HG02798 (cell line): Measurements from ENCODE around the gene CLCF1.

ENCODE experiments used
- ATAC-seq: cut with Tn5 transposase; IDR thresholded peaks from one replicate; pipeline ENCODE4 v1.9.1; 2021; ENCODE audit warnings: mild to moderate bottlenecking; ENCODE audit not compliant: unreplicated experiment, poor library complexity

CLCF1 gene

DNA sequence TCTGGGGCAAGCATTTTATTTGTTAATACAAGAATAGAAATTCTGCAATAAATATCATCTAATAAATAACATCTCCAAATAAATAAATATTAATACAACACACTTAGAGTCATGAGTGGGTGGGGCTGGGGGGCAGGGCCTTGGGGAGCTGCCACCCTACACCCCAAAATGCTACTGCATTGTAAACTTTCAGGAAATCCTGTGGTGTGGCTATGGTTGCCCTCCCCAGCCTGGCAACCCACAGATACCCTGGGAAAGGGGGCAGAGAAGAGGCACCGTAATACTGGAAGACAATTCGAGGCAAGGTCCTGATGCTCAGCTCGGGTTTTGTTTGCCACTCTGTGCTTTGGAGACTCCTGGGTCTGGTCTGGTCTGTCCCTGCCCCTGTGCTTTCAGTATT lies 9.2 kb downstream of the CLCF1 start:
- ATAC-seq: no peak

- ATAC-seq: no peak
Measured at GRCh38 chr11:67357831-67358670, 15.3 kb downstream of the CLCF1 start.

- no peak for ATAC-seq
Measured at GRCh38 chr11:67356864-67357561, 16.4 kb downstream of the CLCF1 start.

GRCh38 chr11:67356387-67356863 lies 17.0 kb downstream of the CLCF1 start:
- no peak for ATAC-seq

DNA sequence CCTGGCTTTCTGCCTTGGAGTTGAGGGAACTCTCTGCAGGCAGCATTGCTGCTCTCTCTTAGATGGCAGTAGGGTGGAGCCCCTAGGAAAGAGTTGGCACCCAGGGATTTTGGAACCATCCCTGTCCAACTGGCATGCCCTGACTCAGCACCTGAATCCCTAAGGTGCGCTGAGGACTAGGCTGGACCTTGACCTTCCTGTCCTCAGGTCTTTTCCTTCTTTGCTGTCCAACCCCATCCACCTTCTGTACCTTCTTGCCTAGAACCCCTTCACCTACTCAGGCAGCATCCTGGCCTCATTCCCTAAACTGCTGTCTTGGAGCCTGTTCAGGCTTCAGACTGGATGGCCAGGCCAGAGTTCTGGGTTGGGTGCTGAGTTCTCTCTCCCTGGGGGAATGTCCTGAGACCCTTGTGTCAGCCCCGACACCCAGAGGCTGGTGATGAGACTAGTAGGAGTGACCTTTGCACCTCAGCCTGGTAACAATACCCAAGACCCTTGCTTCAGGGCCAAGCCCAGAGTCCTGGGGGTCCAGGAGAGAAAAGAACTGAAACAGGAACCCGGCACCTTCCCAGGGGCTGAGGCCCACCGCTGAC lies 17.5 kb downstream of the CLCF1 start:
- no peak for ATAC-seq

DNA sequence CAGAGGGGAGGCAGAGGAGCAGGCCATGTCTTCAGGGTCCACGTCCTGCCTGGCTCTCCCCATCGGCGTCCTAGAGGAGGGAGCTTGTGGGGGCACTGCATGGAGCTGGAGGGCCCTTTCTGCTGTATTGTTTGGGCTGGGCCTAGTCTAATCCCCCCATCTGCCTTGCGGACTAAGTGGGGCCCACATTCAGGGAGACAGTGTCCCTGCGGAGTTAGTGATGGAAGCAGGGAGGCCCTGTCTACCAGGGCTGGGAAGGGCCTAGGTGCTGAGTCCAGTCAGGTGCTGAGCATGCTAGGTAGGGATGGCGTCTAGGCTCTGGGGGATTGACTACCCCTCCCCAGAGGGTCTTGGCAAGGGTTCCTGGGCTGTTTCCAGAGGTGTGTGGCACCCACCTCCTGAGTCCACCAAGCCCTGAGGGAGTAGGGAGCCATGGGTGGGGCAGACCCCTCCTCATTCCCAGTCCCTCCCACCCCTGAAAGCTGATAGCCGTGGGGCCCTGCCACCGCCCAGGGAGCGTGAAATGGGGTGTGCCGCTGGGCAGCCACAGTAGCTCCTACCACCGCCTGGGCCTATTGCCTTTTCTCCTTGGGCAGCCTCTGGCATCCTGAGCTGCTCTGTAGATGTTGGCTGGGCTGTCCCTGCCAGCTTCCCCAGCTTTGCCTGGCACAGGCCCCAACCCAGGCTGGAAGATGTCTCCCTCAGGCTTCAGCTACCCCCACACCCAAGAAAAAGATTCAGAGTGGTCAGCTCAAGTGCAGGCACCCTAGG lies 18.2 kb downstream of the CLCF1 start:
- ATAC-seq: no peak

DNA sequence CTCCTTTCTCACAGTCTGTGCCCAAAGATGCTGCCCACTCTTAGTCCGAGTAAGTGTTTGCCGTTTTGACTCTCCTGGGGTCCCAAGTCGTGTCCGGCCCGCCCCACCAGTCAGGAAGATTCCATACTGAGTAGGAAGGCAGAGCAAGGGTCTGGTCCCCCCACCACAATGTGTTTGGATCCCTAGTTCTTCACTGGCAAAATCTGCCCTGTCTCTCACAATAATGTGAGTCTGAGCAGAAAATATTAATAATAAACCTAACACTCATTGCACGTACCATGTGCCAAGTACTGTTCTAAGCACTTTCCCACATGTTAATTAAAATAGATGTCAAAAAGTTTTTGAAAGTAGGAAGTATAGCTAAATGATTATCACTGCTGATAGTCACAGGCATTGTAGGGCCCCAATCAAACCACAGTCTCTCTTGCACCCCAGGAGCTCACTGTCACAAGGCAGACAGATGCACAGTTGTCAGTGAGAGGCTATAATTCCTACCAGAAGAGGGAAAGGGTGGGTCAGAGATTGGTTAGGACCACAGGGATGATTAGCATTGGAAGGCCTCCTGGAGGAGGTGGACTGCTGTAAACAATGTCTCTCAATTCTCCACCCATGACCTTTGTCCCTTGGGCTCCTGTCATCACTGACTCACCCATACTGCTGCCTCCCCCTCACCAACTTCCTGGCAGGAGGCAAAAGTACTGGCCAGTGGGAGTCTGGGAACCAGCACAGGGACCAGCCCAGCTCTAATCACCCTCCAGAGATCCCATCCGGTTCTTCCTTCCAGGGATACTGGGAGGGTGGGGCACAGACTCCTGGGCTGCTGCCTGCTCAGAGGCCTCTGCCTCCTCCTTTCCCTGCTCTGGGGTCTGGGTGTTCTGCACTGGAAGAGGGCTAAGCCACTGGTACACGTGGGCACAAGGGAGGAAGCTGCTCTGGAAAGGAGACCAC lies 19.0 kb downstream of the CLCF1 start:
- no peak for ATAC-seq

- peak; percentile 84 for ATAC-seq
Measured at GRCh38 chr11:67353317-67354074, 19.9 kb downstream of the CLCF1 start, which contains the start of gene POLD4. Gene POLD4 (minus strand): TSS chr11:67353546. CDS start chr11:67353399, 147 bp downstream.

DNA sequence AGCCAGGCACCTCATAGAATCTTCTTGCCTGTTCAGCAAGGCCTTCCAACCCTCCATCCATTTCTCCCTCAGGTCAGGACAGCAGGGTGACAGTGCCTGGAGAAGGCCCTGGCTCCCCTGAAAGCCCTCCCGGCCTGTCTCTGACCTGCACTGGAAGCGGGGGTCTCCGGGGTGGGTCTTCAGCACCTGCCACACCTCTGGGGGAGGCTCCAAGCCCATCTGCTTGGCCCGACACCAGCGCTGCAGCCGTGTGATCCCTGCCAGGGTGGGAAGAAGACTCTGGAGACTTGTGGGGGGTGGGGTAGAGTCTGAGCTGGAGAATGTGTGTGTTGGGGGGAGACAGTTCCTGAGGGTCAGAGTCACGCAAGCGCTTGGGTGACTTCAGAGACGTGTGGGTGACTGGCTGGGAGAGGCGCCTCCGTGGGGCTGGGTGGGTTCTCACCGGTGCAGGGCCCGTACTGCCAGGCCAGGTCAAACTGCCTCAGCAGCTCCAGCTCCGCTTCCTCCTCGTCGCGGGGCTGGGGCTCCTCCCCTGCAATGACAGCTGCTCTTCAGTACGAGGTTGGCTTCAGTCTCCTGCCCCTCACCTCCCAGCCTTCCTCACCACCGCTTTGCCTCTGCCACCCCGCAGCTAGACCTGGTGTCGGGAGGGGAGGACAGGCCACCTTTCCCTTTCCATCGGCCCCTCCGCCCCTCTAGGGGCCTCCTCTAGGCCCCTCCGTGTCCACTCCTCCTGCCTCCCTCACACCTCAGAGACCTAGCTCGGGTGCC lies 20.7 kb downstream of the CLCF1 start:
- peak; percentile 0 for ATAC-seq

GRCh38 chr11:67351275-67352005 lies 22.0 kb downstream of the CLCF1 start:
- no peak for ATAC-seq

DNA sequence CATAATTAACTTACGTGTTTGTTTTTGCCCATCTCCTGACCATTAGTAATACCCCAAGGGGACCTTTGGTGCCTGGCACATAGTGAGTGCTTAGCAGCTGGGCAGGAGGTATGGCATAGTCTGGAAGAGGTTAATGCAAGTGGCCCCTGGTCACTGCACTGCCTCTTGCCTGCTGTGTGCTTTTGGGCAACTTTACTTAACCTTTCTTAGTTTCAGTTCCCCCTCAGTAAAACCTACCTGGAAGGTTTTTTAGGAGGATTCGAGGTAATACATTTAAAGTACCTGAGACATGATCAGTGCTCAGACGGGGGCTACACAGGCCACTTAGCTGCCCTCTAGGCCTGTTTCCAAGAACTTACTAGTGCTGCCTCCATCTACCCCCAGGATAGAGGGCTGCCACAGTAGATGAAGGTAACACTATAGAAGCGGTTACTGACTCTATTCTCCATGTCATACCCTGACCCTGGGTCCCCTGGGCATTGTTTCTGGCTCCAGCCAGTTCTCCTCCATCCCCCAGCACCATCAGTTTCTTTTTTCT lies 23.4 kb downstream of the CLCF1 start:
- ATAC-seq: no peak

- ATAC-seq: no peak
Measured at GRCh38 chr11:67349457-67349856, 23.9 kb downstream of the CLCF1 start.

- ATAC-seq: no peak
Measured at GRCh38 chr11:67349036-67349435, 24.4 kb downstream of the CLCF1 start.

DNA sequence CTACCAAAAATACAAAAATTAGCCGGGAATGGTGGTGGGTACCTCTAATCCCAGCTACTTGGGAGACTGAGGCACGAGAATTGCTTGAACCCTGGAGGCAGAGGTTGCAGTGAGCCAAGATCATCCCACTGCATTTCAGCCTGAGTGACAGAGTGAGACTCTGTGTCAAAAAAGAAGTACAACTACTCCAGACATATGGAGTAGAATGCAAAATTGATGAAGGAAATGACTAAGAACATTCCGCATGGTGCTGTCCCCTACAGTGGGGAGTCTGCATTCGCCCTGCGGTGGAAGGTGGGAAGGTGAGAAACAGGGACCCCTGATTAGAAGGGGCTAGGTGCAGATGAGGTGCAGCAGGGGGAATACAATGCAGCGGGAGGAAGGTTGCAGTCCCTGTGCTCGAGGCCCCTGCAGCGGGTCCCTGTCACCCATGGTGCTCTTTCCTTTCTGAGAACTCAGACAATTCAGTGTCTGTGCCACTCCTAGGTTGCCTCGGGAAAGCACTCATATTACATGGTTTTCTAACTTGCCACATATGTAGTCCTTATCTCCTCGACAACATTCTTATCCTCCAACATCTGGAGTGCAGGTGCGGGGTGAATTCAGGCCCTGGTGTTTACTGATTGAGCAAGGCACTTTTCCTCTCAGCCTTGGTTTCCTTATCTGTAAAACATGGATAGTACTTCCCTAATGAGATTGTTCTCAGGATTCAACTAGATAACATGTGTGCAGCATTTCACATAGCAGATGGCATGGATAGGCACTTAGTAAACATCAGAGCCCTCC lies 25.2 kb downstream of the CLCF1 start:
- ATAC-seq: no peak

GRCh38 chr11:67345920-67346819 lies 27.2 kb downstream of the CLCF1 start:
- ATAC-seq: no peak
